Pulmonary artery endothelial cell (primary cell): ENCODE data around the gene TLX2. TPM values are rescaled to one million over a fixed set of nuclear protein-coding genes. Genes with fewer than 3 reads are reported as not detected.

Experiments
- DNase-seq: peaks from one replicate; pipeline ENCODE4 v3.0.0-alpha.2; 2011; ENCODE audit warnings: low read depth, low spot score
- total RNA-seq: library from RNA; depleted of rRNA; stranded (reverse); fragments of >200 nt; gene quantifications from 2 replicates; pipeline ENCODE4 v1.2.3, GENCODE V29; 2014

Gene TLX2
- total RNA-seq, 1 donor from 2014 or later = not detected

GRCh38 chr2:74511104-74511989, 2.9 kb upstream of the TLX2 start:
- DNase-seq = no peak

- DNase-seq = no peak
Observed at GRCh38 chr2:74512744-74513604, 1.3 kb upstream of the TLX2 start.

GRCh38 chr2:74513605-74514367, 464 bp upstream of the TLX2 start:
- no peak for DNase-seq

- DNase-seq = no peak
Observed at GRCh38 chr2:74515271-74515980, 1.2 kb downstream of the TLX2 start.

- DNase-seq = no peak
Observed at GRCh38 chr2:74515981-74516633, 1.9 kb downstream of the TLX2 start.

GRCh38 chr2:74516650-74517049, 2.4 kb downstream of the TLX2 start:
- no peak for DNase-seq

- no peak for DNase-seq
Observed at GRCh38 chr2:74522516-74522915, 8.3 kb downstream of the TLX2 start.

GRCh38 chr2:74524005-74524404, 9.8 kb downstream of the TLX2 start:
- no peak for DNase-seq

- no peak for DNase-seq
Observed at GRCh38 chr2:74524955-74525716, 10.9 kb downstream of the TLX2 start.

GRCh38 chr2:74525717-74526648, 11.7 kb downstream of the TLX2 start, which contains the start of gene DQX1:
TSS of gene DQX1 (minus strand) at chr2:74526231. CDS start at chr2:74525729, 502 bp downstream.
- no peak for DNase-seq

- no peak for DNase-seq
Observed at GRCh38 chr2:74526649-74527230, 12.5 kb downstream of the TLX2 start.

GRCh38 chr2:74527741-74528140, 13.5 kb downstream of the TLX2 start:
- DNase-seq = no peak

GRCh38 chr2:74528600-74529356, 14.5 kb downstream of the TLX2 start:
- DNase-seq = no peak

- DNase-seq = peak; percentile 91
Observed at GRCh38 chr2:74529357-74530238, 15.3 kb downstream of the TLX2 start, which contains the start of the genes AUP1 and HTRA2. TSS of gene AUP1 (minus strand) at chr2:74529706. CDS start at chr2:74529629, 77 bp downstream. TSS of gene HTRA2 (plus strand) at chr2:74529933. CDS start at chr2:74530007, 74 bp downstream.

- no peak for DNase-seq
Observed at GRCh38 chr2:74530239-74531187, 16.3 kb downstream of the TLX2 start.
